IMR-90 (cell line): ENCODE results near the gene TAB2. TPM values are rescaled to one million over a fixed set of nuclear protein-coding genes. Genes with fewer than 3 reads are reported as not detected.
A peak's percentile ranks its signal among the peaks of the same experiment; 100 is the strongest.

Experiments
- ATAC-seq: fragments of 200-7000 bp; cut with Tn5 transposase; 2 replicates; pipeline ENCODE4 v1.9.1; 2020; ENCODE audit warnings: low read depth, mild to moderate bottlenecking, moderate library complexity
- BruUV-seq: library from RNA; stranded (reverse); fragments of 400-500 nt; replicated peaks from 2 replicates; lab custom pipeline; 2021; lab: Mats Ljungman, UMichigan
- CTCF ChIA-PET: fragments of 300-600 bp; formaldehyde crosslinking; extraction: SDS; loops from one replicate; lab custom pipeline; 2021; ENCODE audit warnings: antibody characterized with exemption; lab: Yijun Ruan, JAX
- POLR2A ChIA-PET: fragments of 300-600 bp; sonication (Branson Sonifier 250); formaldehyde crosslinking; loops from one replicate; lab custom pipeline; 2022; ENCODE audit warnings: antibody characterized with exemption; ENCODE audit not compliant: unreplicated experiment; lab: Charles Lee
- DNase-seq: peaks from one replicate; pipeline ENCODE4 v3.0.0; 2013
- H2AFZ ChIP-seq: replicated peaks from 2 replicates; pipeline ENCODE3; 2013; ENCODE audit warnings: low read length, mild to moderate bottlenecking; ENCODE audit not compliant: poor library complexity
- H2AK5ac ChIP-seq: 2 replicates; pipeline ENCODE4 v1.6.1; 2013; ENCODE audit warnings: low read depth, low read length, inconsistent platforms
- H2AK9ac ChIP-seq: replicated peaks from 2 replicates; pipeline ENCODE3; 2013; ENCODE audit warnings: mild to moderate bottlenecking, low read depth, low read length, moderate library complexity; ENCODE audit not compliant: poor library complexity
- H2BK120ac ChIP-seq: 2 replicates; pipeline ENCODE4 v1.6.1; 2013; ENCODE audit warnings: low read depth, low read length, inconsistent platforms
- H2BK15ac ChIP-seq: 3 replicates; pipeline ENCODE4 v1.6.1; 2013; ENCODE audit warnings: low read depth, low read length, inconsistent platforms
- H2BK20ac ChIP-seq: 2 replicates; pipeline ENCODE4 v1.6.1; 2013; ENCODE audit warnings: low read depth, mild to moderate bottlenecking, inconsistent platforms, low read length, moderate library complexity
- H2BK5ac ChIP-seq: 2 replicates; pipeline ENCODE4 v1.6.1; 2013; ENCODE audit warnings: mild to moderate bottlenecking, low read depth, low read length, inconsistent platforms; ENCODE audit not compliant: poor library complexity, severe bottlenecking
- H3K14ac ChIP-seq: replicated peaks from 2 replicates; pipeline ENCODE4 v1.6.1; 2013; ENCODE audit warnings: low read depth, low read length, inconsistent platforms
- H3K18ac ChIP-seq: 2 replicates; pipeline ENCODE4 v1.6.1; 2013; ENCODE audit warnings: low read depth, low read length, control low read depth
- H3K23ac ChIP-seq: 2 replicates; pipeline ENCODE4 v1.6.1; 2013; ENCODE audit warnings: low read depth, low read length, inconsistent platforms
- H3K27ac ChIP-seq: 2 replicates; pipeline ENCODE4 v1.5.1; 2013; ENCODE audit warnings: mild to moderate bottlenecking, control low read depth, low read length; ENCODE audit not compliant: insufficient read depth
- H3K27me3 ChIP-seq: 2 replicates; pipeline ENCODE4 v1.6.1; 2013; ENCODE audit warnings: low read length; ENCODE audit not compliant: control insufficient read depth, insufficient read depth
- H3K36me3 ChIP-seq: 2 replicates; pipeline ENCODE4 v1.6.1; 2013; ENCODE audit warnings: low read length, mixed read lengths; ENCODE audit not compliant: control insufficient read depth, insufficient read depth
- H3K4ac ChIP-seq: 2 replicates; pipeline ENCODE4 v1.6.1; 2013; ENCODE audit warnings: low read depth, low read length, inconsistent platforms
- H3K4me1 ChIP-seq: 2 replicates; pipeline ENCODE4 v1.6.1; 2013; ENCODE audit warnings: low read length, mixed read lengths; ENCODE audit not compliant: control insufficient read depth, insufficient read depth
- H3K4me2 ChIP-seq: 2 replicates; pipeline ENCODE4 v1.6.1; 2013; ENCODE audit warnings: low read depth, mild to moderate bottlenecking, control low read depth, low read length, moderate library complexity
- H3K4me3 ChIP-seq: 2 replicates; pipeline ENCODE4 v1.5.1; 2013; ENCODE audit warnings: low read depth, mild to moderate bottlenecking, control low read depth, low read length, moderate library complexity; ENCODE audit not compliant: insufficient read depth
- H3K56ac ChIP-seq: 2 replicates; pipeline ENCODE4 v1.6.1; 2013; ENCODE audit warnings: low read length, inconsistent platforms; ENCODE audit not compliant: insufficient read depth; ENCODE audit errors: extremely low read depth
- H3K79me1 ChIP-seq, 2 experiments: 2 replicates each; pipeline ENCODE4 v1.6.1; 2013; ENCODE audit warnings: low read length in 2 of 2, inconsistent platforms in 1 of 2, low read depth in 1 of 2
- H3K9ac ChIP-seq: 2 replicates; pipeline ENCODE4 v1.6.1; 2013; ENCODE audit warnings: low read depth, low read length, control low read depth
- H3K9me1 ChIP-seq: 2 replicates; pipeline ENCODE4 v1.6.1; 2013; ENCODE audit warnings: low read length, inconsistent platforms; ENCODE audit not compliant: insufficient read depth
- H3K9me3 ChIP-seq: 2 replicates; pipeline ENCODE4 v1.6.1; 2013; ENCODE audit warnings: low read length; ENCODE audit not compliant: control insufficient read depth, insufficient read depth
- H4K20me1 ChIP-seq: 2 replicates; pipeline ENCODE4 v1.6.1; 2013; ENCODE audit warnings: low read length, inconsistent platforms; ENCODE audit not compliant: insufficient read depth
- H4K5ac ChIP-seq: 2 replicates; pipeline ENCODE4 v1.6.1; 2013; ENCODE audit warnings: mild to moderate bottlenecking, low read depth, low read length, control low read depth
- H4K8ac ChIP-seq, 2 experiments: 2 replicates each; pipeline ENCODE4 v1.6.1; 2013; ENCODE audit warnings: low read depth in 2 of 2, low read length in 2 of 2, control low read depth in 1 of 2, inconsistent platforms in 1 of 2
- H4K91ac ChIP-seq: 2 replicates; pipeline ENCODE4 v1.6.1; 2013; ENCODE audit warnings: low read depth, low read length, inconsistent platforms; ENCODE audit not compliant: insufficient read depth
- BHLHE40 ChIP-seq: fragments of 150-350 bp; IDR thresholded peaks from 2 replicates; pipeline ENCODE4 v1.6.1; 2016; ENCODE audit warnings: mild to moderate bottlenecking, low read depth, low read length
- CEBPB ChIP-seq: IDR thresholded peaks from 2 replicates; pipeline ENCODE4 v1.6.1; 2012; ENCODE audit warnings: low read depth, low read length, improper control_type of control experiment
- MAFK ChIP-seq: IDR thresholded peaks from 2 replicates; pipeline ENCODE4 v1.6.1; 2012; ENCODE audit warnings: low read depth, low read length, improper control_type of control experiment
- MAZ ChIP-seq: IDR thresholded peaks from 2 replicates; pipeline ENCODE4 v1.6.1; 2012; ENCODE audit warnings: low read depth, mild to moderate bottlenecking, low read length, improper control_type of control experiment, moderate library complexity, borderline replicate concordance
- POLR2A ChIP-seq: IDR thresholded peaks from 2 replicates; pipeline ENCODE4 v1.6.1; 2012; ENCODE audit warnings: mild to moderate bottlenecking, low read depth, low read length
- SMC3 ChIP-seq: fragments of 150-350 bp; IDR thresholded peaks from 2 replicates; pipeline ENCODE4 v1.6.1; 2016; ENCODE audit warnings: low read depth, mild to moderate bottlenecking, antibody characterized with exemption, low read length, moderate library complexity
- dilution Hi-C: fragments of 300-500 bp; cut with HindIII; formaldehyde crosslinking; loops from one replicate; pipeline ENCODE4 v1.14.3; 2018; ENCODE audit warnings: low sequenced_read_pairs; ENCODE audit not compliant: unreplicated experiment
- in situ Hi-C: fragments of 300-500 bp; cut with MboI; formaldehyde crosslinking; loops from 3 replicates; pipeline ENCODE4 v1.14.3; 2019; ENCODE audit warnings: low sequenced_read_pairs, inconsistent platforms, mixed read lengths
- intact Hi-C: fragments of 100-400 bp; cut with micrococcal nuclease; formaldehyde crosslinking; loops from 2 replicates; pipeline ENCODE4 v1.10.0; 2022
- polyA plus RNA-seq, 3 experiments: library from polyadenylated mRNA; depleted of rRNA; stranded (reverse); fragments of >200 nt; gene quantifications; 2 replicates each; pipeline ENCODE4 v1.2.3, GENCODE V29; 2012; ENCODE audit warnings: low replicate concordance in 1 of 3
- total RNA-seq: library from RNA; depleted of rRNA; stranded (reverse); fragments of >200 nt; gene quantifications from 2 replicates; pipeline ENCODE4 v1.2.3, GENCODE V29; 2012
- TF ChIP-seq, protein P1 (sequence below): fragments of 150-350 bp; IDR thresholded peaks from 2 replicates; pipeline ENCODE4 v1.6.1; 2016; ENCODE audit warnings: low read depth, mild to moderate bottlenecking, low read length, moderate library complexity, borderline replicate concordance
- TF ChIP-seq, protein P2 (sequence below): conservative IDR thresholded peaks from 2 replicates; pipeline ENCODE4 v1.5.1; 2012; ENCODE audit warnings: mild to moderate bottlenecking, low read depth, low read length, improper control_type of control experiment

TAB2 gene
- total and polyA plus RNA-seq, 2 of the 4 experiments (the other 2 are of a cell fraction), result 20.8 to 25.3 TPM

DNA sequence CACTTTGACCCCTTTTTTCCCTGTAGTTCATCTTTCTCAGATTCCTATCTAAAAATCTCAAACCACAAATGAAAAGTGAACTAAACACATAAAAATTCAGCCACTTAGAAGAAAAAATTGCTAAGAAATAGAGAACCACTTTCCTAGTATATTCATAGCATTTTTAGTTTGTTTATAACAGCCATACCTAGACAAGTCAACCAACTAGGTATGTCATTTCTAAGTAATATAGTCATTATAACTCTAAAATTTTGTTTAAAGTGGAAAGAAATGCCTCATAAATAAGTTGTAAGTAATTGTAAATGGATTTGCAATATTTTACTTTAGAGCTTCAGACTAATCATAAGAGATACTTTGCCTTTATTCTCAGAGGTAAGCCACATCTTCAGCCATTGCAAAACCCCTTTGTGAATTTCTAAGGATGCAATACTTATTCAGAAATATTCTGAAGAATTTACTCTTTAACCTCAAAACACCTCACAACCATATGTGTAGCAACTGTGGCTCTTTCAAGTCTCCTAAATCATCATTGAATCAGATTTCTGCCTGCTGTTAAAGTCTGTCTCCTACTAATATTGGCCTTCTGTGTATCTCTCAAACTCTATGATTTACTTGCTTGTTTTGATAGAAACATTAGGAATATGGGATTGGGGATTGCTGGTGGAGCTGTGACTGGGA is 75.6 kb downstream of the TAB2 start:
- no peak overlapping the region for H3K4me3 ChIP-seq
- H3K4ac ChIP-seq, result no peak overlapping the region
- no peaks in the 10 kb centered on the region for H3K27me3 ChIP-seq
- no TSS peak for BruUV-seq
- peaks cover 9% of the 10 kb centered on the region for H3K36me3 ChIP-seq
- H3K9ac ChIP-seq, result no peak overlapping the region
- no peak overlapping the region; the same call in 1 of the 2 replicates for H3K27ac ChIP-seq
- in situ Hi-C loops (no loop called here), intact Hi-C loops (no loop called here), dilution Hi-C loops (no loop called here)
- no peak overlapping the region for H3K18ac ChIP-seq
- H3K4me1 ChIP-seq, result peaks cover 3% of the 10 kb centered on the region
- ATAC-seq (peak; percentile 54), DNase-seq (peak; percentile 35)
- H2AFZ ChIP-seq, result no peak overlapping the region
- H3K56ac ChIP-seq, result no peak overlapping the region
- H4K20me1 ChIP-seq, result peaks cover 20% of the 10 kb centered on the region; the same call in 1 of the 2 replicates
- TF ChIP-seq, protein P1, sequence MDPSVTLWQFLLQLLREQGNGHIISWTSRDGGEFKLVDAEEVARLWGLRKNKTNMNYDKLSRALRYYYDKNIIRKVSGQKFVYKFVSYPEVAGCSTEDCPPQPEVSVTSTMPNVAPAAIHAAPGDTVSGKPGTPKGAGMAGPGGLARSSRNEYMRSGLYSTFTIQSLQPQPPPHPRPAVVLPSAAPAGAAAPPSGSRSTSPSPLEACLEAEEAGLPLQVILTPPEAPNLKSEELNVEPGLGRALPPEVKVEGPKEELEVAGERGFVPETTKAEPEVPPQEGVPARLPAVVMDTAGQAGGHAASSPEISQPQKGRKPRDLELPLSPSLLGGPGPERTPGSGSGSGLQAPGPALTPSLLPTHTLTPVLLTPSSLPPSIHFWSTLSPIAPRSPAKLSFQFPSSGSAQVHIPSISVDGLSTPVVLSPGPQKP, result no peak
- TF ChIP-seq SMC3, result no peak
- TF ChIP-seq CEBPB, result 0 out of 2 replicates have a peak, but pooled peaks have one; percentile 17
- TF ChIP-seq, protein P2, sequence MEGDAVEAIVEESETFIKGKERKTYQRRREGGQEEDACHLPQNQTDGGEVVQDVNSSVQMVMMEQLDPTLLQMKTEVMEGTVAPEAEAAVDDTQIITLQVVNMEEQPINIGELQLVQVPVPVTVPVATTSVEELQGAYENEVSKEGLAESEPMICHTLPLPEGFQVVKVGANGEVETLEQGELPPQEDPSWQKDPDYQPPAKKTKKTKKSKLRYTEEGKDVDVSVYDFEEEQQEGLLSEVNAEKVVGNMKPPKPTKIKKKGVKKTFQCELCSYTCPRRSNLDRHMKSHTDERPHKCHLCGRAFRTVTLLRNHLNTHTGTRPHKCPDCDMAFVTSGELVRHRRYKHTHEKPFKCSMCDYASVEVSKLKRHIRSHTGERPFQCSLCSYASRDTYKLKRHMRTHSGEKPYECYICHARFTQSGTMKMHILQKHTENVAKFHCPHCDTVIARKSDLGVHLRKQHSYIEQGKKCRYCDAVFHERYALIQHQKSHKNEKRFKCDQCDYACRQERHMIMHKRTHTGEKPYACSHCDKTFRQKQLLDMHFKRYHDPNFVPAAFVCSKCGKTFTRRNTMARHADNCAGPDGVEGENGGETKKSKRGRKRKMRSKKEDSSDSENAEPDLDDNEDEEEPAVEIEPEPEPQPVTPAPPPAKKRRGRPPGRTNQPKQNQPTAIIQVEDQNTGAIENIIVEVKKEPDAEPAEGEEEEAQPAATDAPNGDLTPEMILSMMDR, result no peak
- no peak for TF ChIP-seq MAFK
- no peak for TF ChIP-seq MAZ
- TF ChIP-seq POLR2A, result no peak
- TF ChIP-seq BHLHE40, result no peak
- H2AK5ac ChIP-seq, result no peak overlapping the region
- H3K9me1 ChIP-seq, result peaks cover 1% of the 10 kb centered on the region
- H4K8ac ChIP-seq, result no peak overlapping the region
- no peaks in the 10 kb centered on the region for H3K9me3 ChIP-seq
- no peak overlapping the region for H4K5ac ChIP-seq
- ChIA-PET POLR2A (no interaction called here), CTCF (no interaction called here)
- peaks cover 21 to 35% of the 10 kb centered on the region in 2 experiments for H3K79me1 ChIP-seq
- H2AK9ac ChIP-seq, result no peak overlapping the region
- no peak overlapping the region for H2BK15ac ChIP-seq
- H2BK120ac ChIP-seq, result no peak overlapping the region
- peak overlapping the region; percentile 26 for H2BK5ac ChIP-seq
- H3K14ac ChIP-seq, result no peak overlapping the region
- no peak overlapping the region for H4K91ac ChIP-seq
- no peak overlapping the region for H3K23ac ChIP-seq
- H2BK20ac ChIP-seq, result no peak overlapping the region
- H3K4me2 ChIP-seq, result no peak overlapping the region
